NCI-H226 (cell line): ENCODE results near the gene DKK2.

Source experiments
- DNase-seq: peaks from one replicate; pipeline ENCODE4 v3.0.0-alpha.2; 2015

Gene DKK2

GRCh38 chr4:106907216-106907615 is 128.9 kb downstream of the DKK2 start:
- DNase-seq = no peak

- DNase-seq = no peak
These were observed 129.4 kb downstream of the DKK2 start for GRCh38 chr4:106906728-106907127.

- DNase-seq = peak; percentile 22
These were observed 137.4 kb downstream of the DKK2 start for GRCh38 chr4:106898621-106899230.

- no peak for DNase-seq
These were observed 142.2 kb downstream of the DKK2 start for GRCh38 chr4:106893903-106894302.

- DNase-seq = no peak
These were observed 142.7 kb downstream of the DKK2 start for GRCh38 chr4:106893395-106893881.

- DNase-seq = no peak
These were observed 143.3 kb downstream of the DKK2 start for GRCh38 chr4:106892786-106893185.

GRCh38 chr4:106875340-106875739 is 160.8 kb downstream of the DKK2 start:
- DNase-seq = no peak
